Liver (tissue), 9 donors: ENCODE measurements around the gene SEC11C. TPM values are rescaled to one million over a fixed set of nuclear protein-coding genes. Genes with fewer than 3 reads are reported as not detected.

Experiments
- DNase-seq: peaks from one replicate; pipeline ENCODE4 v3.0.0-alpha.2; 2017; ENCODE audit warnings: low spot score
- H3K27ac ChIP-seq, 2 donors: one replicate each; pipeline ENCODE4 v1.7.0; 2013; ENCODE audit warnings: inconsistent platforms in 2 of 2, low read length in 2 of 2, control low read depth in 1 of 2, low read depth in 1 of 2, mild to moderate bottlenecking in 1 of 2
- H3K27me3 ChIP-seq, 4 donors: one replicate each; pipeline versions ENCODE4 v1.6.1 to v1.7.0; 2013; ENCODE audit warnings: low read length in 3 of 4, inconsistent platforms in 1 of 4, mild to moderate bottlenecking in 1 of 4, moderate library complexity in 1 of 4; ENCODE audit not compliant: control insufficient read depth in 4 of 4, insufficient read depth in 4 of 4
- H3K36me3 ChIP-seq, 4 donors: one replicate each; pipeline versions ENCODE4 v1.6.1 to v1.7.0; 2013; ENCODE audit warnings: low read length in 3 of 4, mild to moderate bottlenecking in 3 of 4, low read depth in 1 of 4, moderate library complexity in 1 of 4; ENCODE audit not compliant: control insufficient read depth in 4 of 4, insufficient read depth in 3 of 4
- H3K4me1 ChIP-seq, 4 donors: one replicate each; pipeline versions ENCODE4 v1.6.1 to v1.7.0; 2013; ENCODE audit warnings: low read length in 3 of 4, mild to moderate bottlenecking in 3 of 4, moderate library complexity in 1 of 4; ENCODE audit not compliant: control insufficient read depth in 4 of 4, insufficient read depth in 4 of 4
- H3K4me3 ChIP-seq, 3 donors: one replicate each; pipeline versions ENCODE4 v1.6.1 to v1.7.0; 2013; ENCODE audit warnings: low read length in 3 of 3, control low read depth in 1 of 3, low read depth in 1 of 3, mild to moderate bottlenecking in 1 of 3
- H3K9ac ChIP-seq, 2 donors: one replicate each; pipeline ENCODE4 v1.7.0; 2013; ENCODE audit warnings: low read length in 2 of 2, mild to moderate bottlenecking in 2 of 2, moderate library complexity in 2 of 2, control low read depth in 1 of 2, low read depth in 1 of 2
- H3K9me3 ChIP-seq, 4 donors: one replicate each; pipeline versions ENCODE4 v1.6.1 to v1.7.0; 2013; ENCODE audit warnings: low read length in 3 of 4; ENCODE audit not compliant: control insufficient read depth in 4 of 4
- EGR1 ChIP-seq, 2 donors: IDR thresholded peaks; 2 replicates each; pipeline ENCODE4 v1.6.1; 2016 to 2018; ENCODE audit warnings: antibody characterized with exemption in 2 of 2, low read depth in 2 of 2
- FOXA1 ChIP-seq: IDR thresholded peaks from 2 replicates; pipeline ENCODE4 v1.6.1; 2016; ENCODE audit warnings: antibody characterized with exemption
- FOXA2 ChIP-seq: IDR thresholded peaks from 2 replicates; pipeline ENCODE4 v1.6.1; 2016; ENCODE audit warnings: antibody characterized with exemption
- GABPA ChIP-seq, 2 donors: IDR thresholded peaks in 1 of 2; conservative IDR thresholded peaks in 1 of 2; 2 replicates each; pipeline ENCODE4 v1.6.1; 2016; ENCODE audit warnings: antibody characterized with exemption in 2 of 2, mild to moderate bottlenecking in 1 of 2, moderate library complexity in 1 of 2
- HNF4A ChIP-seq, 2 donors: conservative IDR thresholded peaks; 2 replicates each; pipeline ENCODE4 v1.6.1; 2016; ENCODE audit warnings: antibody characterized with exemption in 2 of 2, mild to moderate bottlenecking in 2 of 2
- HNF4G ChIP-seq: IDR thresholded peaks from 2 replicates; pipeline ENCODE4 v1.6.1; 2016; ENCODE audit warnings: antibody characterized with exemption
- JUND ChIP-seq, 2 donors: IDR thresholded peaks; 2 replicates each; pipeline ENCODE4 v1.6.1; 2016; ENCODE audit warnings: antibody characterized with exemption in 2 of 2
- NR2F2 ChIP-seq: IDR thresholded peaks from 2 replicates; pipeline ENCODE4 v1.6.1; 2016; ENCODE audit warnings: antibody characterized with exemption
- RAD21 ChIP-seq, 2 donors: IDR thresholded peaks; 2 replicates each; pipeline ENCODE4 v1.6.1; 2016; ENCODE audit warnings: antibody characterized with exemption in 2 of 2, mild to moderate bottlenecking in 2 of 2
- RXRA ChIP-seq, 2 donors: IDR thresholded peaks; 2 replicates each; pipeline ENCODE4 v1.6.1; 2017 to 2018; ENCODE audit warnings: antibody characterized with exemption in 2 of 2, mild to moderate bottlenecking in 1 of 2
- SP1 ChIP-seq: IDR thresholded peaks from 2 replicates; pipeline ENCODE4 v1.6.1; 2018; ENCODE audit warnings: antibody characterized with exemption, mild to moderate bottlenecking
- TAF1 ChIP-seq: conservative IDR thresholded peaks from 2 replicates; pipeline ENCODE4 v1.6.1; 2016; ENCODE audit warnings: antibody characterized with exemption, mild to moderate bottlenecking
- YY1 ChIP-seq: IDR thresholded peaks from 2 replicates; pipeline ENCODE4 v1.6.1; 2016; ENCODE audit warnings: antibody characterized with exemption, mild to moderate bottlenecking
- WGBS: extraction: QIAGEN DNeasy Blood & Tissue Kit; methylation state at CpG from one replicate; pipeline ENCODE4 v1.1.7; 2013; 5-methylcytosine and 5-hydroxymethylcytosine counted together
- polyA plus RNA-seq, 2 donors: library from polyadenylated mRNA; stranded (reverse) in 1 of 2; unstranded in 1 of 2; fragments of 200-250 nt in 1 of 2; fragments of >200 nt in 1 of 2; fragmentation: Nextera tagmentation in 1 of 2; extraction: Ambion mirVana in 1 of 2; gene quantifications; one replicate each; pipeline versions ENCODE4 v1.2.1 to v1.2.3, GENCODE V29; 2013 to 2015
- total RNA-seq, 2 donors: library from RNA; depleted of rRNA; stranded (reverse); fragments of >200 nt; gene quantifications; one replicate each; pipeline ENCODE4 v1.2.3, GENCODE V29; 2014
- TF ChIP-seq, protein P1 (sequence below): IDR thresholded peaks from 2 replicates; pipeline ENCODE4 v1.6.1; 2016; ENCODE audit warnings: antibody characterized with exemption
- TF ChIP-seq, protein P2 (sequence below): IDR thresholded peaks from 2 replicates; pipeline ENCODE4 v1.6.1; 2016; ENCODE audit warnings: antibody characterized with exemption
- TF ChIP-seq, protein P3 (sequence below): IDR thresholded peaks from 2 replicates; pipeline ENCODE4 v1.6.1; 2016; ENCODE audit warnings: antibody characterized with exemption
- TF ChIP-seq, protein P4 (sequence below): fragments of 150-350 bp; IDR thresholded peaks from 2 replicates; pipeline ENCODE4 v1.5.1; 2017; ENCODE audit warnings: improper control_type of control experiment, low read depth, low read length; ENCODE audit not compliant: missing input control
- TF ChIP-seq, protein P5 (sequence below): IDR thresholded peaks from 2 replicates; pipeline ENCODE4 v1.6.1; 2016; ENCODE audit warnings: antibody characterized with exemption, mild to moderate bottlenecking
- donor health status: healthy.
- donor health status: healthy.
- donor health status: healthy.
- donor health status: healthy.
- donor health status: healthy.

The SEC11C gene
- total and polyA plus RNA-seq, 4 donors = 106 to 206 (median 156) TPM

DNA sequence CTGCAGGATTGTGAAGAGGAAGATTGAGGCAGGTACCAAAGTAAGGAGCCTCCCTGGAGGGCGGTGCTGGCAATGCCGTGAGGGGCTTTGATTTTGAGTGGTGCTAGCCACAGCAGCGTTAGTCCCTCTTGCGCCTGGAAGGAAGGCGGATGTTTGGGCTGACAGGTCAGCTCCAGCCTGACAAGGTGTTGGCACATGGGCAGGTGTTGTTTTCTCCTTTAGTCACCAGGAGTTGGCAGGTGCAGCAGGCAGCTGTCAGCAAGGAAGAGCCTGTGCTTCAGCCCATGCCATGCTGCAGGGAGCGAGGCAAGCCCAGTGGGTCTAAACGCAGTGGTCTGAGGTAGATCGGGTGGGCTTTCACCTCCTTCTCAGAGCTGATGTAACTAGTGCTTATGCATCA, 8.5 kb downstream of the SEC11C start:
- Histone ChIP-seq H3K36me3 (peaks cover 5 to 31% (median 24%) of the 10 kb centered on the region in 4 donors), H3K4me3 (no peak overlapping the region), H3K9me3 (no peaks in the 10 kb centered on the region), H3K9ac (no peak overlapping the region), H3K27me3 (no peaks in the 10 kb centered on the region), H3K27ac (no peak overlapping the region), H3K4me1 (peaks cover 3 to 22% (median 11%) of the 10 kb centered on the region in 4 donors)
- WGBS = 88% methylated on average over 8 of the region's 8 CpGs
- DNase-seq = no peak
- TF ChIP-seq RAD21 (IDR thresholded peaks at IDR 0.05) = no peak

DNA sequence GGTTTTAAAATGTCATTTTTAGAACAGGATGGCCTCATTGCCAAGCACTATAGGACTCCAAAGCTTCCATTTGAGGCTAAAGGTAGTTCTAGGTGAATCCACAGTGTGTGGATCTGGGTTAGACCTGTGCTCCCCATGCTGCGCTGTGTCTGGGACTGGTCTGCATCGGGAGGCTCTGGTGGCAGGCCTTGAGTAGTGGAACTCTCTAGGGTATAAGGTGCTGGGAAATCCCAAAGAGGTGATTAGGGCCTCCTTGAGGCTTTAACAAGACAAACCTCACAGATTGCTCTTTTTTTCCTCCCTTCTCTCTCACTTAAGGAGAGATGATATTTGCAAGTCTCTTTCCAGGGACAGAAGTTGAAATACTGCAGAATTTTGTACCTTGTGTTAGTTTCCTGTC, 9.3 kb downstream of the SEC11C start:
- peaks cover 5 to 37% (median 28%) of the 10 kb centered on the region in 4 donors for H3K36me3 ChIP-seq
- H3K27me3 ChIP-seq = no peaks in the 10 kb centered on the region
- no peak overlapping the region for H3K9ac ChIP-seq
- H3K27ac ChIP-seq = no peak overlapping the region
- DNase-seq = no peak
- H3K4me3 ChIP-seq = no peak overlapping the region
- H3K9me3 ChIP-seq = no peaks in the 10 kb centered on the region
- 97% methylated on average over 2 of the region's 2 CpGs for WGBS
- H3K4me1 ChIP-seq = peaks cover 3 to 22% (median 10%) of the 10 kb centered on the region in 4 donors
- TF ChIP-seq HNF4G (no peak), JUND (IDR thresholded peaks at IDR 0.05) (no peak), SP1 (no peak), RAD21 (IDR thresholded peaks at IDR 0.05) (no peak), TAF1 (no peak), YY1 (no peak), RXRA (IDR thresholded peaks at IDR 0.05) (no peak), NR2F2 (no peak), HNF4A (conservative IDR thresholded peaks at IDR 0.05) (no peak), EGR1 (IDR thresholded peaks at IDR 0.05; ENCODE audit: low read depth in 2 of 2) (no peak), GABPA (IDR thresholded peaks at IDR 0.05 in 1 of 2, conservative IDR thresholded peaks at IDR 0.05 in 1 of 2) (no peak), FOXA1 (no peak), FOXA2 (no peak)
- TF ChIP-seq, protein P1, sequence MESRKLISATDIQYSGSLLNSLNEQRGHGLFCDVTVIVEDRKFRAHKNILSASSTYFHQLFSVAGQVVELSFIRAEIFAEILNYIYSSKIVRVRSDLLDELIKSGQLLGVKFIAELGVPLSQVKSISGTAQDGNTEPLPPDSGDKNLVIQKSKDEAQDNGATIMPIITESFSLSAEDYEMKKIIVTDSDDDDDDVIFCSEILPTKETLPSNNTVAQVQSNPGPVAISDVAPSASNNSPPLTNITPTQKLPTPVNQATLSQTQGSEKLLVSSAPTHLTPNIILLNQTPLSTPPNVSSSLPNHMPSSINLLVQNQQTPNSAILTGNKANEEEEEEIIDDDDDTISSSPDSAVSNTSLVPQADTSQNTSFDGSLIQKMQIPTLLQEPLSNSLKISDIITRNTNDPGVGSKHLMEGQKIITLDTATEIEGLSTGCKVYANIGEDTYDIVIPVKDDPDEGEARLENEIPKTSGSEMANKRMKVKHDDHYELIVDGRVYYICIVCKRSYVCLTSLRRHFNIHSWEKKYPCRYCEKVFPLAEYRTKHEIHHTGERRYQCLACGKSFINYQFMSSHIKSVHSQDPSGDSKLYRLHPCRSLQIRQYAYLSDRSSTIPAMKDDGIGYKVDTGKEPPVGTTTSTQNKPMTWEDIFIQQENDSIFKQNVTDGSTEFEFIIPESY = no peak
- TF ChIP-seq, protein P2, sequence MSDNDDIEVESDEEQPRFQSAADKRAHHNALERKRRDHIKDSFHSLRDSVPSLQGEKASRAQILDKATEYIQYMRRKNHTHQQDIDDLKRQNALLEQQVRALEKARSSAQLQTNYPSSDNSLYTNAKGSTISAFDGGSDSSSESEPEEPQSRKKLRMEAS = no peak
- TF ChIP-seq, protein P3, sequence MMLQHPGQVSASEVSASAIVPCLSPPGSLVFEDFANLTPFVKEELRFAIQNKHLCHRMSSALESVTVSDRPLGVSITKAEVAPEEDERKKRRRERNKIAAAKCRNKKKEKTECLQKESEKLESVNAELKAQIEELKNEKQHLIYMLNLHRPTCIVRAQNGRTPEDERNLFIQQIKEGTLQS = no peak
- TF ChIP-seq, protein P4, sequence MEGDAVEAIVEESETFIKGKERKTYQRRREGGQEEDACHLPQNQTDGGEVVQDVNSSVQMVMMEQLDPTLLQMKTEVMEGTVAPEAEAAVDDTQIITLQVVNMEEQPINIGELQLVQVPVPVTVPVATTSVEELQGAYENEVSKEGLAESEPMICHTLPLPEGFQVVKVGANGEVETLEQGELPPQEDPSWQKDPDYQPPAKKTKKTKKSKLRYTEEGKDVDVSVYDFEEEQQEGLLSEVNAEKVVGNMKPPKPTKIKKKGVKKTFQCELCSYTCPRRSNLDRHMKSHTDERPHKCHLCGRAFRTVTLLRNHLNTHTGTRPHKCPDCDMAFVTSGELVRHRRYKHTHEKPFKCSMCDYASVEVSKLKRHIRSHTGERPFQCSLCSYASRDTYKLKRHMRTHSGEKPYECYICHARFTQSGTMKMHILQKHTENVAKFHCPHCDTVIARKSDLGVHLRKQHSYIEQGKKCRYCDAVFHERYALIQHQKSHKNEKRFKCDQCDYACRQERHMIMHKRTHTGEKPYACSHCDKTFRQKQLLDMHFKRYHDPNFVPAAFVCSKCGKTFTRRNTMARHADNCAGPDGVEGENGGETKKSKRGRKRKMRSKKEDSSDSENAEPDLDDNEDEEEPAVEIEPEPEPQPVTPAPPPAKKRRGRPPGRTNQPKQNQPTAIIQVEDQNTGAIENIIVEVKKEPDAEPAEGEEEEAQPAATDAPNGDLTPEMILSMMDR = no peak
- TF ChIP-seq, protein P5, sequence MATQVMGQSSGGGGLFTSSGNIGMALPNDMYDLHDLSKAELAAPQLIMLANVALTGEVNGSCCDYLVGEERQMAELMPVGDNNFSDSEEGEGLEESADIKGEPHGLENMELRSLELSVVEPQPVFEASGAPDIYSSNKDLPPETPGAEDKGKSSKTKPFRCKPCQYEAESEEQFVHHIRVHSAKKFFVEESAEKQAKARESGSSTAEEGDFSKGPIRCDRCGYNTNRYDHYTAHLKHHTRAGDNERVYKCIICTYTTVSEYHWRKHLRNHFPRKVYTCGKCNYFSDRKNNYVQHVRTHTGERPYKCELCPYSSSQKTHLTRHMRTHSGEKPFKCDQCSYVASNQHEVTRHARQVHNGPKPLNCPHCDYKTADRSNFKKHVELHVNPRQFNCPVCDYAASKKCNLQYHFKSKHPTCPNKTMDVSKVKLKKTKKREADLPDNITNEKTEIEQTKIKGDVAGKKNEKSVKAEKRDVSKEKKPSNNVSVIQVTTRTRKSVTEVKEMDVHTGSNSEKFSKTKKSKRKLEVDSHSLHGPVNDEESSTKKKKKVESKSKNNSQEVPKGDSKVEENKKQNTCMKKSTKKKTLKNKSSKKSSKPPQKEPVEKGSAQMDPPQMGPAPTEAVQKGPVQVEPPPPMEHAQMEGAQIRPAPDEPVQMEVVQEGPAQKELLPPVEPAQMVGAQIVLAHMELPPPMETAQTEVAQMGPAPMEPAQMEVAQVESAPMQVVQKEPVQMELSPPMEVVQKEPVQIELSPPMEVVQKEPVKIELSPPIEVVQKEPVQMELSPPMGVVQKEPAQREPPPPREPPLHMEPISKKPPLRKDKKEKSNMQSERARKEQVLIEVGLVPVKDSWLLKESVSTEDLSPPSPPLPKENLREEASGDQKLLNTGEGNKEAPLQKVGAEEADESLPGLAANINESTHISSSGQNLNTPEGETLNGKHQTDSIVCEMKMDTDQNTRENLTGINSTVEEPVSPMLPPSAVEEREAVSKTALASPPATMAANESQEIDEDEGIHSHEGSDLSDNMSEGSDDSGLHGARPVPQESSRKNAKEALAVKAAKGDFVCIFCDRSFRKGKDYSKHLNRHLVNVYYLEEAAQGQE = no peak
